ENCODE measurements around the gene NECTIN1. TPM values are rescaled to one million over a fixed set of nuclear protein-coding genes. Genes with fewer than 3 reads are reported as not detected.

NECTIN1 gene
- total RNA-seq, 1 donor from 2014 or later = 10.4 TPM

DNA sequence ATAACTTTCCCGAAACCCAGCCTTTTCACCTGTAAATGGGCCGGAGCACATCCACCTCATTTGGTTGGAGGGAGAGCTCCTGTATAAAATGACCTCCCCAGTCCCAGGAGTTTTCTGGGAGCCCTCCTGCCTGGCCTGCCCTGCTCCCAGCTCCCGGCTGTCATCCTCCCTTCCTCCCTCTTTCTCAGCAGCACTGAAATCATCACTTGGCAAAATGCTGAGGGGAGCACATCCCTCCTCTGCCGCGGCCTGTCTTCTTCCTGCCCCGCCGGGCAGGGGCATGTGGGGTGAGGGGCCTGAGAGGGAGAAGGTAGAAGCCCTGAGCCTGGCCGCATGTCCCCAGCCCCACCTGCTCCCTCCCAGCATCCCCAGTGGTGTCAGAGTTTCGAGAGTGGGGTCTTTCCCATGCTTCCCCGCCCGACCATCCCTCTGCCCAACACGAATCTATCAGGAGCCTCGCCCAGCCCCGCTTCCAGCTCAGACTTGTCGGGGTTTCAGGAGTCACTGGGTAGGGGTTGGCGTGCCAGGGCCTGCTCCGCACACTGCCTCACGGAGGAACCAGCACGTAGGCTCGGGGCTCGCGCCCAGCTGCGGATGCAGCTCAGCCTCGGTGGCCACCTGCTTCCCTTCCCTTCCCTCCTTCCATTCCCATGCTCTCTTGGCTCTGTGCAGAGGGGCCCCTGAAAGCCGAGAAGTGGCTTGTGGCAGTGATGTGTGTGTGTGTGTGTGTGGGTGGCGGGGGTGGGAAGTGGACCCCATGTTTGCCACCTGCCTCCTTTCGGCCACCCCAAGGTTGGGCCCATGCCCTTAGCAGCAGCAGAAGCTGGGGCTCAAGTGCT lies 37.1 kb downstream of the NECTIN1 start:
- Histone ChIP-seq H3K4me1 (no peaks in the 10 kb centered on the region), H3K27ac (no peak overlapping the region), H3K4me3 (no peak overlapping the region), H3K27me3 (no peaks in the 10 kb centered on the region), H3K9me3 (no peaks in the 10 kb centered on the region), H3K36me3 (no peaks in the 10 kb centered on the region)
- intact Hi-C loops (cut with DNase I) = no loop called here
- TF ChIP-seq, protein P1, sequence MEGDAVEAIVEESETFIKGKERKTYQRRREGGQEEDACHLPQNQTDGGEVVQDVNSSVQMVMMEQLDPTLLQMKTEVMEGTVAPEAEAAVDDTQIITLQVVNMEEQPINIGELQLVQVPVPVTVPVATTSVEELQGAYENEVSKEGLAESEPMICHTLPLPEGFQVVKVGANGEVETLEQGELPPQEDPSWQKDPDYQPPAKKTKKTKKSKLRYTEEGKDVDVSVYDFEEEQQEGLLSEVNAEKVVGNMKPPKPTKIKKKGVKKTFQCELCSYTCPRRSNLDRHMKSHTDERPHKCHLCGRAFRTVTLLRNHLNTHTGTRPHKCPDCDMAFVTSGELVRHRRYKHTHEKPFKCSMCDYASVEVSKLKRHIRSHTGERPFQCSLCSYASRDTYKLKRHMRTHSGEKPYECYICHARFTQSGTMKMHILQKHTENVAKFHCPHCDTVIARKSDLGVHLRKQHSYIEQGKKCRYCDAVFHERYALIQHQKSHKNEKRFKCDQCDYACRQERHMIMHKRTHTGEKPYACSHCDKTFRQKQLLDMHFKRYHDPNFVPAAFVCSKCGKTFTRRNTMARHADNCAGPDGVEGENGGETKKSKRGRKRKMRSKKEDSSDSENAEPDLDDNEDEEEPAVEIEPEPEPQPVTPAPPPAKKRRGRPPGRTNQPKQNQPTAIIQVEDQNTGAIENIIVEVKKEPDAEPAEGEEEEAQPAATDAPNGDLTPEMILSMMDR (IDR thresholded peaks at IDR 0.05) = no peak
- no peak for DNase-seq
- ATAC-seq = no peak

DNA sequence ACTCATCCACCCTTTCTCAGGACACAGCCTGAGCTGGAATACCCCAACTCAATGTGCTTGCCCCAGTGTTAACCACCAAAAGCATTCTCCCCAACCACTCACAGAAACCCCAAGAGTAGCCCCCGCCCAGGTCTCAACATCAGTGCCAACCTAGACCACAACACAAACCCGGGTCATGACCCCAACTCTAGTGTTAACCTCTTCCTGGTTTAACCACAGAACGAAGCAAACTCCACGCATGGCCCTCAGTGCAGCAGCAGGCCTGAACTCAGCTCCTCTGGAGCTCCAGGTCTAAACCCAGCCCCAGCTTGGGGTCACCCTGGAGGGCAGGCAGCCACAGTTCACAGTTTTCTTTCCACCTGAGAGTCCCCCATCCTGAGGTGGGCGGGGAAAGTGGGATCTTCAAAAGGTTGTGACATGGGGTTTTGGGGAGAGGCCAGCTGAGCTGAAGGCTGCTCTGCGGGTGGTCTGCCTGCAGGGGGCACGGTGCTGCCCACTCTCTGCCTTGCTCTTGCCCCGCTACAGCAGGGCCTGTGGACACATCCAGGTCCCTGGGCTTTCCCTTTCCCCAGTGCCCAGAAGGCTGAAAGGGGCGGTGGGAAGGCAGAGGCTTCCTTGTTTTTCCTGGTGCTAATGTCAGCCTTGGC lies 37.9 kb downstream of the NECTIN1 start:
- no peaks in the 10 kb centered on the region for H3K27me3 ChIP-seq
- TF ChIP-seq, protein P1 (IDR thresholded peaks at IDR 0.05) = no peak
- no peak overlapping the region for H3K4me3 ChIP-seq
- DNase-seq (no peak), ATAC-seq (no peak)
- H3K9me3 ChIP-seq = no peaks in the 10 kb centered on the region
- intact Hi-C loops (cut with DNase I) = no loop called here
- H3K4me1 ChIP-seq = no peaks in the 10 kb centered on the region
- no peaks in the 10 kb centered on the region for H3K36me3 ChIP-seq
- H3K27ac ChIP-seq = no peak overlapping the region

DNA sequence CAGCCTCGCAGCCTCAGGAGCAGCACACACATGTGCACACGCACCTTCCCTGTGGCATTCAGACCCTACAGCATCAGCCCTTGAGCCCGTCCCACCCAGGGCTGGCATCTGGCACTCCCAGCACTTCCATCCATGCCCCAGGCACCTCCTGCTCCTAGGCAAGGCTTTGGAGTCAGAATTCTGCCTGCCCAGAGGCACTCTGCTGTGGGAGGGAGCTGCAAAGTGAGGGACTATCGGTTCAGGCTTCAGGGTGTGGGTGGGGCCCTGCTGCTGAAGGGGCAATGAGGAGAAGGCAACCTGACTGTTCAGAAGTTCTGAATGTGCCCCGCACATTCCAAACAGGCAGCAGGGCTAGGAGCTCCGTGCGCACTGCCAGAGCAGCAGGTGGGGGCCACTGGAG lies 39.7 kb downstream of the NECTIN1 start:
- Histone ChIP-seq H3K27me3 (no peaks in the 10 kb centered on the region), H3K4me1 (no peaks in the 10 kb centered on the region), H3K9me3 (no peaks in the 10 kb centered on the region), H3K27ac (no peak overlapping the region), H3K4me3 (no peak overlapping the region), H3K36me3 (no peaks in the 10 kb centered on the region)
- ATAC-seq (no peak), DNase-seq (no peak)
- intact Hi-C loops (cut with DNase I) = no loop called here
- TF ChIP-seq, protein P1 (IDR thresholded peaks at IDR 0.05) = no peak

DNA sequence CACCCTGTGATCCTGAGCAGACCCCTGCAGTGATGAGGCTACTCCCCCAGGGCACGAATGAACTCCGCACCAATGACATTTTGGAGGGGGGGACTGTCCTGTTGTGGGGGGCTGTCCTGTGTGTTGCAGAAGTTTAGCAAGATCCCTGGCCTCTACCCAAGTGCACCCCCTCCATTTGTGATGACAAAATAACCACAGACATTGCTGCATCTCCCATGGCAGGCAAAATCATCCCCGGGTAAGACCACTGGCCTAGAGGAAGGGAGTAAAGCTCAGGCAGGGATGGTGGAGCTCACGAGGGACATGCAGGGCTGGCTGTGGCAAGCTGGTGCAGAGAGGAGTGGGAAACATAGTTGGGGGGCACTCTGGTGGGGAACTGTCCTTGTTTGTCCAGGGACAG lies 40.6 kb downstream of the NECTIN1 start:
- intact Hi-C loops (cut with DNase I) = no loop called here
- no peaks in the 10 kb centered on the region for H3K9me3 ChIP-seq
- DNase-seq (no peak), ATAC-seq (no peak)
- no peaks in the 10 kb centered on the region for H3K27me3 ChIP-seq
- TF ChIP-seq, protein P1 (IDR thresholded peaks at IDR 0.05) = no peak
- no peak overlapping the region for H3K4me3 ChIP-seq
- no peaks in the 10 kb centered on the region for H3K4me1 ChIP-seq
- no peaks in the 10 kb centered on the region for H3K36me3 ChIP-seq
- no peak overlapping the region for H3K27ac ChIP-seq

DNA sequence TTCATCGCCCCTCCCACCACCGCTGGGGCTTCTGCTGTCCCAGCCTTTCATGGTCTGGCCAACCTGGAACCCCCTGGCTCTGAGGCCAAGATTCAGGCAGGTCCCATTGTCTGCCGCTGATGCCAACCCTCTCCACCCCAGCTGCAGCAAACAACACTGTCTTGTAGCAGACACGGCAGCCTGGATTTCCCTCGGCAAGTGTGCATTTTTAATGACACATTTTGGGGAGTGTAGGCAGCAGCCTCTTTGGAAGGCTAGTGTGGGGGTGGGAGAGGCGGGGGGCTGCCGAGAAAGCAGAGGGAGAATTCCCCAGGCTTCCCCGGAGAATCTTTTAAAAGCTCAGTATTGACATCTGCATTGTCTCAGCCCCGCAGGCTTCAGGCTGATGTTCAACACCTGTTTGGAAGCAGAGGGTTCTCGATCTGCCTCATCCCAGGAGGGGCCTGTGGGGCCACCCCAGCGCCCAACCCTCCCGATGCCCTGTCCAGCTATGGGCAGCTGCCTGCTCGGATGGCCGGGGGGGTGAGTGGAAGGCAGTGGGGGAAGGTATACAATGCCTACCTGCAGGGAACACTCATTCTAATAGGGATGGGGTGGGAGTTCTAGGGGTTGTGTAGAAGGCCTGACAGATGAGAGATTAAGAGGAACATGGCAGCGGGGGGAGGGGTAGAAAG lies 41.5 kb downstream of the NECTIN1 start:
- Histone ChIP-seq H3K27me3 (no peaks in the 10 kb centered on the region), H3K4me1 (no peaks in the 10 kb centered on the region), H3K9me3 (no peaks in the 10 kb centered on the region), H3K27ac (no peak overlapping the region), H3K4me3 (no peak overlapping the region), H3K36me3 (no peaks in the 10 kb centered on the region)
- ATAC-seq (no peak), DNase-seq (no peak)
- TF ChIP-seq, protein P1 (IDR thresholded peaks at IDR 0.05) = no peak
- intact Hi-C loops (cut with DNase I) = no loop called here
